KBM-7 (cell line): ENCODE data around the gene LRTM2.

Source experiments
- DNase-seq: peaks from one replicate; pipeline ENCODE4 v3.0.0-alpha.2; 2015
- in situ Hi-C: fragments of 300-500 bp; cut with MboI; formaldehyde crosslinking; loops from 2 replicates; pipeline ENCODE4 v1.14.3; 2020; ENCODE audit warnings: low sequenced_read_pairs, low pct_unique_long_range_greater_than_20kb, mixed read lengths

The LRTM2 gene

GRCh38 chr12:1848146-1848545 lies 27.8 kb downstream of the LRTM2 start:
- in situ Hi-C loops = no loop called here
- DNase-seq = no peak

GRCh38 chr12:1848745-1849144 lies 28.4 kb downstream of the LRTM2 start:
- in situ Hi-C loops = no loop called here

GRCh38 chr12:1851151-1851701 lies 30.9 kb downstream of the LRTM2 start:
- in situ Hi-C loops = no loop called here

More at GRCh38 chr12:1848745-1849144, 28.4 kb downstream of the LRTM2 start:
- DNase-seq = no peak

GRCh38 chr12:1852076-1852475 lies 31.7 kb downstream of the LRTM2 start:
- in situ Hi-C loops = no loop called here
- peak; percentile 63 for DNase-seq

More at GRCh38 chr12:1851151-1851701, 30.9 kb downstream of the LRTM2 start:
- DNase-seq = peak; percentile 88

GRCh38 chr12:1853716-1854115 lies 33.4 kb downstream of the LRTM2 start:
- in situ Hi-C loops = no loop called here

GRCh38 chr12:1855241-1855640 lies 34.9 kb downstream of the LRTM2 start:
- DNase-seq = no peak
- in situ Hi-C loops = no loop called here

More at GRCh38 chr12:1853716-1854115, 33.4 kb downstream of the LRTM2 start:
- no peak for DNase-seq

GRCh38 chr12:1857086-1857485 lies 36.7 kb downstream of the LRTM2 start:
- no peak for DNase-seq
- in situ Hi-C loops = no loop called here

GRCh38 chr12:1857821-1858220 lies 37.5 kb downstream of the LRTM2 start:
- no peak for DNase-seq
- in situ Hi-C loops = no loop called here

GRCh38 chr12:1858456-1858855 lies 38.1 kb downstream of the LRTM2 start:
- in situ Hi-C loops = no loop called here
- DNase-seq = no peak

- no peak for DNase-seq
- in situ Hi-C loops = no loop called here
These were observed 39.3 kb downstream of the LRTM2 start for GRCh38 chr12:1859643-1860042.

GRCh38 chr12:1862973-1863372 lies 42.6 kb downstream of the LRTM2 start:
- no peak for DNase-seq
- in situ Hi-C loops = no loop called here

GRCh38 chr12:1863823-1864222 lies 43.5 kb downstream of the LRTM2 start:
- DNase-seq = no peak
- in situ Hi-C loops = no loop called here

GRCh38 chr12:1864456-1864855 lies 44.1 kb downstream of the LRTM2 start:
- no peak for DNase-seq
- in situ Hi-C loops = no loop called here

- no peak for DNase-seq
- in situ Hi-C loops = no loop called here
These were observed 44.5 kb downstream of the LRTM2 start for GRCh38 chr12:1864867-1865266.

GRCh38 chr12:1865284-1865866 lies 45.0 kb downstream of the LRTM2 start:
- in situ Hi-C loops = no loop called here
- no peak for DNase-seq

- in situ Hi-C loops = no loop called here
- no peak for DNase-seq
These were observed 48.8 kb downstream of the LRTM2 start for GRCh38 chr12:1869145-1869544.

- DNase-seq = no peak
- in situ Hi-C loops = no loop called here
These were observed 49.7 kb downstream of the LRTM2 start for GRCh38 chr12:1870086-1870485.

GRCh38 chr12:1870998-1871917 lies 50.9 kb downstream of the LRTM2 start:
- no peak for DNase-seq
- in situ Hi-C loops = no loop called here

GRCh38 chr12:1872001-1872400 lies 51.6 kb downstream of the LRTM2 start:
- in situ Hi-C loops = no loop called here
- DNase-seq = no peak

- in situ Hi-C loops = no loop called here
These were observed 52.1 kb downstream of the LRTM2 start for GRCh38 chr12:1872448-1872847.

More at GRCh38 chr12:1872448-1872847, 52.1 kb downstream of the LRTM2 start:
- DNase-seq = no peak
